Stomach (tissue), 4 donors: ENCODE data around the gene MRPL53.

ENCODE experiments used
- EP300 ChIP-seq: sonication (generic); formaldehyde crosslinking; IDR thresholded peaks from one replicate; pipeline ENCODE4 v1.6.1; 2017; ENCODE audit warnings: antibody characterized with exemption
- POLR2A ChIP-seq, 4 donors: fragments of 450-650 bp; IDR thresholded peaks; one replicate each; pipeline ENCODE4 v1.6.1; 2016; ENCODE audit warnings: antibody characterized with exemption in 4 of 4, control low read depth in 2 of 4, mild to moderate bottlenecking in 1 of 4, moderate library complexity in 1 of 4
- POLR2AphosphoS5 ChIP-seq, 3 donors: sonication (generic); formaldehyde crosslinking; IDR thresholded peaks; one replicate each; pipeline ENCODE4 v1.6.1; 2016; ENCODE audit warnings: antibody characterized with exemption in 3 of 3
- TF ChIP-seq, protein P1 (sequence below), 7 experiments: fragments of 450-650 bp in 4 of 7; fragments of 200-600 bp in 3 of 7; sonication (generic) in 3 of 7; IDR thresholded peaks; one replicate each; pipeline ENCODE4 v1.5.1; 2016 to 2019; ENCODE audit warnings: antibody characterized with exemption in 7 of 7, control low read depth in 2 of 7, mild to moderate bottlenecking in 1 of 7

DNA sequence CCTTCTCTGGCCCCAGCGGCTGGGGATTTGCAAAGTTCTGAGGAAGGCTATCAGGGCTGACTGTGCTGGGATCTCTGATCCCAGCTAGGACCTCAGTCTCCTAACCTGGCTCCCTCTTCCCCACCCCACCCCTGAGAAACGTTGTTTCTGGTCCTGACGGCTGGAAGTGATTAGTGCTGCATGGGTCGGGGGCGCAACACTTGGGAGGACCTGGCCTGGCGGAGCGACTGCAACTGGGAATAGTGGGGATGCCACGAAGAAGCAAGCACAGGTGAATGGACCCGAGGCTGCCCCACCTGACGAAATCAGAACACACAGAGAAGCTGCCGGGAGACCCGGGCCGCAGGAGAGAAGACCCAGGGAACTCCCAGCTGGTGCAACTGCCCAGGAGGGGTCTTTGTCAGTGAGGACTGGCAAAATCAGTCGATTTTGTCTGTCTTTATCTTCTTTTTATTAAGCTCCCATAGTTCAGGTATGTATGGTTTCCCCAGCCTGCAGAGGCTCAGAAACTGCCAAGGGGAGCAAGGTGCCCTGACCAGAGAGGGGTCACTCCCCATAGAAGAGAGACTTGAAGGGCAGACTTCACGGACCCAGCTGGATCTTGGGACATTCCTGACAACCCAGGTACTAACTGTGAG lies 27.6 kb upstream of the MRPL53 start:
- TF ChIP-seq, protein P1, sequence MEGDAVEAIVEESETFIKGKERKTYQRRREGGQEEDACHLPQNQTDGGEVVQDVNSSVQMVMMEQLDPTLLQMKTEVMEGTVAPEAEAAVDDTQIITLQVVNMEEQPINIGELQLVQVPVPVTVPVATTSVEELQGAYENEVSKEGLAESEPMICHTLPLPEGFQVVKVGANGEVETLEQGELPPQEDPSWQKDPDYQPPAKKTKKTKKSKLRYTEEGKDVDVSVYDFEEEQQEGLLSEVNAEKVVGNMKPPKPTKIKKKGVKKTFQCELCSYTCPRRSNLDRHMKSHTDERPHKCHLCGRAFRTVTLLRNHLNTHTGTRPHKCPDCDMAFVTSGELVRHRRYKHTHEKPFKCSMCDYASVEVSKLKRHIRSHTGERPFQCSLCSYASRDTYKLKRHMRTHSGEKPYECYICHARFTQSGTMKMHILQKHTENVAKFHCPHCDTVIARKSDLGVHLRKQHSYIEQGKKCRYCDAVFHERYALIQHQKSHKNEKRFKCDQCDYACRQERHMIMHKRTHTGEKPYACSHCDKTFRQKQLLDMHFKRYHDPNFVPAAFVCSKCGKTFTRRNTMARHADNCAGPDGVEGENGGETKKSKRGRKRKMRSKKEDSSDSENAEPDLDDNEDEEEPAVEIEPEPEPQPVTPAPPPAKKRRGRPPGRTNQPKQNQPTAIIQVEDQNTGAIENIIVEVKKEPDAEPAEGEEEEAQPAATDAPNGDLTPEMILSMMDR (IDR thresholded peaks at IDR 0.05) = no peak
- TF ChIP-seq POLR2A (IDR thresholded peaks at IDR 0.05) = no peak
- no peak for TF ChIP-seq EP300
- TF ChIP-seq POLR2AphosphoS5 (IDR thresholded peaks at IDR 0.05) = no peak
